B cell (primary cell): ENCODE results near the gene SHMT1.
"Not testable (repeated sequence)": the region's sequence is repeated elsewhere in the genome, so short reads cannot be mapped to it uniquely, and the experiment has no call there.

Experiments
- EZH2 ChIP-seq: IDR thresholded peaks from 2 replicates; pipeline ENCODE4 v1.6.1; 2012; ENCODE audit warnings: borderline replicate concordance, low read depth, mild to moderate bottlenecking, moderate library complexity, low read length; ENCODE audit not compliant: insufficient read depth, poor library complexity, severe bottlenecking
- TF ChIP-seq, protein P1 (sequence below): fragments of 200-600 bp; IDR thresholded peaks from one replicate; pipeline ENCODE4 v1.8.0; 2022; ENCODE audit warnings: antibody characterized with exemption, mild to moderate bottlenecking

- TF ChIP-seq, protein P1, sequence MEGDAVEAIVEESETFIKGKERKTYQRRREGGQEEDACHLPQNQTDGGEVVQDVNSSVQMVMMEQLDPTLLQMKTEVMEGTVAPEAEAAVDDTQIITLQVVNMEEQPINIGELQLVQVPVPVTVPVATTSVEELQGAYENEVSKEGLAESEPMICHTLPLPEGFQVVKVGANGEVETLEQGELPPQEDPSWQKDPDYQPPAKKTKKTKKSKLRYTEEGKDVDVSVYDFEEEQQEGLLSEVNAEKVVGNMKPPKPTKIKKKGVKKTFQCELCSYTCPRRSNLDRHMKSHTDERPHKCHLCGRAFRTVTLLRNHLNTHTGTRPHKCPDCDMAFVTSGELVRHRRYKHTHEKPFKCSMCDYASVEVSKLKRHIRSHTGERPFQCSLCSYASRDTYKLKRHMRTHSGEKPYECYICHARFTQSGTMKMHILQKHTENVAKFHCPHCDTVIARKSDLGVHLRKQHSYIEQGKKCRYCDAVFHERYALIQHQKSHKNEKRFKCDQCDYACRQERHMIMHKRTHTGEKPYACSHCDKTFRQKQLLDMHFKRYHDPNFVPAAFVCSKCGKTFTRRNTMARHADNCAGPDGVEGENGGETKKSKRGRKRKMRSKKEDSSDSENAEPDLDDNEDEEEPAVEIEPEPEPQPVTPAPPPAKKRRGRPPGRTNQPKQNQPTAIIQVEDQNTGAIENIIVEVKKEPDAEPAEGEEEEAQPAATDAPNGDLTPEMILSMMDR, result not testable (repeated sequence)
- TF ChIP-seq EZH2, result not testable (repeated sequence)
Observed at GRCh38 chr17:18401872-18402590, 38.7 kb upstream of the SHMT1 start.
